Right lobe of liver (tissue), 6 donors: ENCODE data around the gene THAP5. TPM values are rescaled to one million over a fixed set of nuclear protein-coding genes. Genes with fewer than 3 reads are reported as not detected.

ENCODE experiments used
- ATAC-seq, 4 donors: fragments of 200-7000 bp; cut with Tn5 transposase; one replicate each; pipeline ENCODE4 v1.9.1; 2020; ENCODE audit warnings: mild to moderate bottlenecking in 4 of 4, moderate library complexity in 4 of 4
- DNase-seq, 3 donors: peaks; one replicate each; pipeline ENCODE4 v3.0.0-alpha.2; 2020
- H3K27ac ChIP-seq, 3 donors: fragments of 200-600 bp; one replicate each; pipeline ENCODE4 v1.8.0; 2022
- H3K27me3 ChIP-seq, 2 donors: fragments of 200-600 bp; one replicate each; pipeline ENCODE4 v1.8.0; 2022
- H3K36me3 ChIP-seq, 4 donors: fragments of 200-600 bp; sonication (generic) in 1 of 4; one replicate each; pipeline versions ENCODE4 v1.5.1 to v1.8.0; 2017 to 2022; ENCODE audit warnings: control low read depth in 1 of 4
- H3K4me1 ChIP-seq, 4 donors: fragments of 200-600 bp; sonication (generic) in 1 of 4; one replicate each; pipeline versions ENCODE4 v1.5.1 to v1.8.0; 2017 to 2022; ENCODE audit warnings: control low read depth in 1 of 4
- H3K4me3 ChIP-seq, 3 donors: fragments of 200-600 bp; one replicate each; pipeline ENCODE4 v1.8.0; 2022
- H3K9me3 ChIP-seq, 4 donors: fragments of 200-600 bp; sonication (generic) in 1 of 4; one replicate each; pipeline versions ENCODE4 v1.5.1 to v1.8.0; 2017 to 2022; ENCODE audit warnings: control low read depth in 1 of 4
- CTCF ChIP-seq, 4 donors: fragments of 200-600 bp in 3 of 4; fragments of 450-650 bp in 1 of 4; IDR thresholded peaks; one replicate each; pipeline versions ENCODE4 v1.5.1 to v1.8.0; 2016 to 2022; ENCODE audit warnings: antibody characterized with exemption in 4 of 4, mild to moderate bottlenecking in 2 of 4
- POLR2A ChIP-seq: fragments of 450-650 bp; IDR thresholded peaks from one replicate; pipeline ENCODE4 v1.6.1; 2017; ENCODE audit warnings: antibody characterized with exemption, mild to moderate bottlenecking
- WGBS: methylation state at CpG from one replicate; pipeline ENCODE4 v1.1.6; 2018; ENCODE audit warnings: low coverage, low lambda C conversion rate; ENCODE audit not compliant: insufficient coverage; ENCODE audit errors: missing lambda C conversion rate; 5-methylcytosine and 5-hydroxymethylcytosine counted together
- intact Hi-C, 2 donors: fragments of 100-400 bp; cut with DNase I; formaldehyde crosslinking; loops; one replicate each; pipeline versions ENCODE4 v1.11.2 to v1.14.1; 2022
- total RNA-seq, 6 experiments: library from RNA; depleted of rRNA in 2 of 6; stranded (reverse); fragments of >200 nt in 2 of 6; fragmentation: NEBNext Ultra II Directional in 3 of 6; extraction: Animal tissue kit (Norgen Biotek cat#: 25700) in 3 of 6; gene quantifications; one replicate each; pipeline versions ENCODE4 v1.1.0 to v1.2.4, GENCODE V29; 2016 to 2023
- donor health status: DM: no; HTN: yes; CAD: no.
- donor health status: DM: no; HTN: no; CAD: no.
- donor health status: DM: no; HTN: no; CAD: no.
- donor health status: DM: no; HTN: yes; CAD: no.
- donor health status: DM: no; HTN: yes; CAD: no.

THAP5 gene
- total RNA-seq, 6 experiments from 2014 or later, result 15.5 to 17.9 (median 17.3) TPM

GRCh38 chr7:108604307-108605077, 35.0 kb upstream of the THAP5 start:
- TF ChIP-seq CTCF (IDR thresholded peaks at IDR 0.05) (no peak), POLR2A (no peak)
- intact Hi-C loops, result no loop called here
- ATAC-seq, result no peak
- 80% methylated on average over 10 of the region's 11 CpGs for WGBS
- no peak overlapping the region for H3K4me3 ChIP-seq
- no peak for DNase-seq
- H3K27ac ChIP-seq, result no peak overlapping the region
- H3K9me3 ChIP-seq, result no peaks in the 10 kb centered on the region
- H3K4me1 ChIP-seq, result peaks cover 0 to 15% (median 4%) of the 10 kb centered on the region in 4 donors
- H3K36me3 ChIP-seq, result no peaks in the 10 kb centered on the region
- H3K27me3 ChIP-seq, result no peaks in the 10 kb centered on the region

DNA sequence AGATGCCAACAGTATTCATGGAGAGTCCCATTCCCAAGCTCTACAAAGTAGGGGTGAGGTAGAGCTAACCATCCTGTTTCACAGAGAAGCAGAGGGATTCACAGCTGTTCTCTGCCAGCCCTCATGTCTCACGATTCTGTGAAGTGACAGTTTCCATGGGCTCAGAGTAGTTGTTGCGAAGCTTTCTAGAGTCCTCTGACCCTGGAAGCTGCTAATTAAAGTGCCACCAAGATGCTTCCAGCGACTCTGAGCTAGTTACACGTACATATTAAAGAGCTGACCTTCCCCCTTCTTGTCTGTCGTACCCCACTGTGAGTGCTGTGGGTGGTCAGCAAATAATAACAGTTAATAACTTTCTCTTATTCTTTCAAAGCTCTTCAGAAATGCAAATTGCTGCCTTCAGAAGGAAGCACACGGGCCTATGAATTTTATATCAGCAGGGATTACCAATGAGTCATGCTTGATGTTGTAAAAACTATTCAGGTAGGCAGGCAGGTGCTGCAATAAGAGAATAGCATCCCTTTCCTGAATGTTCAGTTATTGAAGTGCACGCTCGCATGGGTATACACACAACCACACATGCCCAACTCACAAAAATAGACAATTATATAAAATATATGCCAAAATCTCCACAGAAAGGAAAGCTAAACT, 34.3 kb upstream of the THAP5 start:
- Histone ChIP-seq H3K36me3 (no peaks in the 10 kb centered on the region), H3K27ac (no peak overlapping the region), H3K4me3 (no peak overlapping the region), H3K27me3 (no peaks in the 10 kb centered on the region), H3K4me1 (peaks cover 0 to 8% (median under 1%) of the 10 kb centered on the region in 4 donors), H3K9me3 (no peaks in the 10 kb centered on the region)
- WGBS, result 78% methylated on average over 7 of the region's 8 CpGs
- TF ChIP-seq CTCF (IDR thresholded peaks at IDR 0.05) (no peak), POLR2A (no peak)
- ATAC-seq, result no peak
- DNase-seq, result no peak
- intact Hi-C loops, result no loop called here

DNA sequence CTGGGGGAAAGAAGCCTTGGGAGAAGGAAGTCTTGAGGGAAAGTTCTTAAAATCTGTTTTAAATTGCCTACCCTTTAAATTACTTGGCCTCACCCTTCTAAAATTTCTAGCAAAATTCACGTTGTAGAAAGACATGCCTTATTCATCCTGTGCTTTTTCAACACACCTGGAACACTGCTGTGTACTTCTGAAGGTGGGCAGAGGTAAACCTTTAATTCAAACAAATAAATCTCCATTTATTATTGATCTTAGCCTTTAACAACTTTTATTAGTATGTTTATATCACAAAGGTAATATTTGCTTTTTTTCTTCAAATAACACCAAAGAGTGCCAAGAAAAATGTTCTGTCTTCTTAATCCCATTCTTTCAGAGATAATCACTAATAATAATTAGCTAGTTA, 30.9 kb upstream of the THAP5 start:
- intact Hi-C loops, result no loop called here
- no peak overlapping the region for H3K27ac ChIP-seq
- no peaks in the 10 kb centered on the region for H3K36me3 ChIP-seq
- ATAC-seq, result no peak
- H3K27me3 ChIP-seq, result no peaks in the 10 kb centered on the region
- TF ChIP-seq POLR2A (no peak), CTCF (IDR thresholded peaks at IDR 0.05) (no peak)
- H3K9me3 ChIP-seq, result no peaks in the 10 kb centered on the region
- DNase-seq, result no peak
- 38% methylated on average over 1 of the region's 1 CpG for WGBS
- no peak overlapping the region for H3K4me3 ChIP-seq
- H3K4me1 ChIP-seq, result no peaks in the 10 kb centered on the region

GRCh38 chr7:108598914-108599580, 29.5 kb upstream of the THAP5 start:
- DNase-seq, result no peak
- H3K27ac ChIP-seq, result no peak overlapping the region
- TF ChIP-seq CTCF (IDR thresholded peaks at IDR 0.05) (no peak), POLR2A (no peak)
- ATAC-seq, result no peak
- no peak overlapping the region for H3K4me3 ChIP-seq
- no peaks in the 10 kb centered on the region for H3K27me3 ChIP-seq
- no peaks in the 10 kb centered on the region for H3K36me3 ChIP-seq
- no peaks in the 10 kb centered on the region for H3K4me1 ChIP-seq
- H3K9me3 ChIP-seq, result no peaks in the 10 kb centered on the region
- 91% methylated on average over 6 of the region's 6 CpGs for WGBS
- intact Hi-C loops, result no loop called here
